ENCODE results near the gene ARL6.
A peak's percentile ranks its signal among the peaks of the same experiment; 100 is the strongest.

ARL6 gene

GRCh38 chr3:97764407-97765238, at the start of gene ARL6:
Gene ARL6 (plus strand): TSS chr3:97764758. CDS start chr3:97768108, 3,350 bp downstream.
- in situ Hi-C loops (cut with MboI; ENCODE audit: low sequenced_read_pairs, unreplicated experiment), result no loop called here
- peak; percentile 80 for DNase-seq (ENCODE audit: low spot score)
- no peak for TF ChIP-seq CTCF (IDR thresholded peaks at IDR 0.05; ENCODE audit: borderline replicate concordance, control extremely low read depth, extremely low read depth, insufficient read depth, missing control alignments)

- in situ Hi-C loops (cut with MboI; ENCODE audit: low sequenced_read_pairs, unreplicated experiment), result loop anchor here (25.0 kb wide), 1 partner anchor 857 kb away; no protein-coding TSS in a partner anchor
- DNase-seq (ENCODE audit: low spot score), result peak; percentile 49
- TF ChIP-seq CTCF (IDR thresholded peaks at IDR 0.05; ENCODE audit: borderline replicate concordance, control extremely low read depth, extremely low read depth, insufficient read depth, missing control alignments), result peak; percentile 78
These were observed 45.3 kb upstream of the ARL6 start for GRCh38 chr3:97719156-97719821.

GRCh38 chr3:97720417-97720816, 44.1 kb upstream of the ARL6 start:
- TF ChIP-seq CTCF (IDR thresholded peaks at IDR 0.05; ENCODE audit: borderline replicate concordance, control extremely low read depth, extremely low read depth, insufficient read depth, missing control alignments), result no peak
- no peak for DNase-seq (ENCODE audit: low spot score)
- in situ Hi-C loops (cut with MboI; ENCODE audit: low sequenced_read_pairs, unreplicated experiment), result loop anchor here (25.0 kb wide), 1 partner anchor 858 kb away; no protein-coding TSS in a partner anchor

- DNase-seq (ENCODE audit: low spot score), result no peak
- in situ Hi-C loops (cut with MboI; ENCODE audit: low sequenced_read_pairs, unreplicated experiment), result loop anchor here (25.0 kb wide), 1 partner anchor 859 kb away; no protein-coding TSS in a partner anchor
- TF ChIP-seq CTCF (IDR thresholded peaks at IDR 0.05; ENCODE audit: borderline replicate concordance, control extremely low read depth, extremely low read depth, insufficient read depth, missing control alignments), result no peak
These were observed 43.1 kb upstream of the ARL6 start for GRCh38 chr3:97721446-97721845.

- no peak for TF ChIP-seq CTCF (IDR thresholded peaks at IDR 0.05; ENCODE audit: borderline replicate concordance, control extremely low read depth, extremely low read depth, insufficient read depth, missing control alignments)
- in situ Hi-C loops (cut with MboI; ENCODE audit: low sequenced_read_pairs, unreplicated experiment), result no loop called here
- no peak for DNase-seq (ENCODE audit: low spot score)
These were observed 27.6 kb upstream of the ARL6 start for GRCh38 chr3:97736928-97737327.

- in situ Hi-C loops (cut with MboI; ENCODE audit: low sequenced_read_pairs, unreplicated experiment), result no loop called here
- no peak for TF ChIP-seq CTCF (IDR thresholded peaks at IDR 0.05; ENCODE audit: borderline replicate concordance, control extremely low read depth, extremely low read depth, insufficient read depth, missing control alignments)
- no peak for DNase-seq (ENCODE audit: low spot score)
These were observed 25.8 kb upstream of the ARL6 start for GRCh38 chr3:97738761-97739160.
